Peyer's patch (tissue), 4 donors: ENCODE measurements around the gene MLX.

Experiments
- POLR2A ChIP-seq, 2 donors: fragments of 450-650 bp; IDR thresholded peaks; one replicate each; pipeline ENCODE4 v1.5.1; 2017; ENCODE audit warnings: antibody characterized with exemption in 2 of 2, mild to moderate bottlenecking in 2 of 2, moderate library complexity in 2 of 2
- TF ChIP-seq, protein P1 (sequence below), 6 experiments: fragments of 450-650 bp in 4 of 6; fragments of 200-600 bp in 2 of 6; sonication (generic) in 1 of 6; IDR thresholded peaks; one replicate each; pipeline ENCODE4 v1.5.1; 2017 to 2019; ENCODE audit warnings: antibody characterized with exemption in 6 of 6, mild to moderate bottlenecking in 3 of 6, moderate library complexity in 1 of 6

DNA sequence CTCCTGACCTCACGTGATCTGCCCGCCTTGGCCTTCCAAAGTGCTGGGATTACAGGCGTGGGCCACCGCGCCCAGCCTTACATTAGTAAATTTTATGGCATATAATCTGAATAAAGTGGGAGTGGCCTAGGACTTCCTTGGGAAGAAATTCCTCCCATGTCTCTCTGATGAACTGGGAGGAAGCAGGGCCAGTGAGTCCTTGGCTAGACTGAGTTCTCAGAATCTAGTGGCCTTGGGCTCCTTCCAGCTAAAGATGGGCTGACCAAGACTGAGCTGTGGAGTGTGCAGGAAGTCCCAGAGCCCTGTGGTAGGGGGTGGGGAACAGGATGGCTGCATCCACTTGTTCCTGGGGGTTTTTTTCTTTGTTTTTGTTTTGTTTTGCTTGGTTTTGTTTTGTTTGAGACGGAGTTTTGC lies 40.9 kb upstream of the MLX start:
- TF ChIP-seq, protein P1, sequence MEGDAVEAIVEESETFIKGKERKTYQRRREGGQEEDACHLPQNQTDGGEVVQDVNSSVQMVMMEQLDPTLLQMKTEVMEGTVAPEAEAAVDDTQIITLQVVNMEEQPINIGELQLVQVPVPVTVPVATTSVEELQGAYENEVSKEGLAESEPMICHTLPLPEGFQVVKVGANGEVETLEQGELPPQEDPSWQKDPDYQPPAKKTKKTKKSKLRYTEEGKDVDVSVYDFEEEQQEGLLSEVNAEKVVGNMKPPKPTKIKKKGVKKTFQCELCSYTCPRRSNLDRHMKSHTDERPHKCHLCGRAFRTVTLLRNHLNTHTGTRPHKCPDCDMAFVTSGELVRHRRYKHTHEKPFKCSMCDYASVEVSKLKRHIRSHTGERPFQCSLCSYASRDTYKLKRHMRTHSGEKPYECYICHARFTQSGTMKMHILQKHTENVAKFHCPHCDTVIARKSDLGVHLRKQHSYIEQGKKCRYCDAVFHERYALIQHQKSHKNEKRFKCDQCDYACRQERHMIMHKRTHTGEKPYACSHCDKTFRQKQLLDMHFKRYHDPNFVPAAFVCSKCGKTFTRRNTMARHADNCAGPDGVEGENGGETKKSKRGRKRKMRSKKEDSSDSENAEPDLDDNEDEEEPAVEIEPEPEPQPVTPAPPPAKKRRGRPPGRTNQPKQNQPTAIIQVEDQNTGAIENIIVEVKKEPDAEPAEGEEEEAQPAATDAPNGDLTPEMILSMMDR (IDR thresholded peaks at IDR 0.05) = no peak
- no peak for TF ChIP-seq POLR2A (IDR thresholded peaks at IDR 0.05)
